ENCODE measurements around the gene TMEM178A.
"Not testable (repeated sequence)": the region's sequence is repeated elsewhere in the genome, so short reads cannot be mapped to it uniquely, and the experiment has no call there.

TMEM178A gene

GRCh38 chr2:39647104-39647765, 18.5 kb upstream of the TMEM178A start:
- DNase-seq (ENCODE audit: low read depth in 2 of 2) = no peak

- no peak for DNase-seq (ENCODE audit: low read depth in 2 of 2)
Measured at GRCh38 chr2:39648580-39648979, 17.1 kb upstream of the TMEM178A start.

GRCh38 chr2:39649511-39649910, 16.2 kb upstream of the TMEM178A start:
- DNase-seq (ENCODE audit: low read depth in 2 of 2) = no peak

GRCh38 chr2:39650468-39650867, 15.2 kb upstream of the TMEM178A start:
- no peak for DNase-seq (ENCODE audit: low read depth in 2 of 2)

GRCh38 chr2:39656215-39656614, 9.5 kb upstream of the TMEM178A start:
- not testable (repeated sequence) for DNase-seq (ENCODE audit: low read depth in 2 of 2)

GRCh38 chr2:39657287-39657937, 8.3 kb upstream of the TMEM178A start:
- no peak for DNase-seq (ENCODE audit: low read depth in 2 of 2)

GRCh38 chr2:39658371-39658770, 7.3 kb upstream of the TMEM178A start:
- DNase-seq (ENCODE audit: low read depth in 2 of 2) = no peak

- DNase-seq (ENCODE audit: low read depth in 2 of 2) = no peak
Measured at GRCh38 chr2:39659765-39660611, 5.7 kb upstream of the TMEM178A start.

GRCh38 chr2:39660612-39661236, 5.0 kb upstream of the TMEM178A start:
- no peak for DNase-seq (ENCODE audit: low read depth in 2 of 2)

- no peak for DNase-seq (ENCODE audit: low read depth in 2 of 2)
Measured at GRCh38 chr2:39661826-39662225, 3.9 kb upstream of the TMEM178A start.

- no peak for DNase-seq (ENCODE audit: low read depth in 2 of 2)
Measured at GRCh38 chr2:39663187-39663930, 2.4 kb upstream of the TMEM178A start.

- DNase-seq (ENCODE audit: low read depth in 2 of 2) = no peak
Measured at GRCh38 chr2:39664232-39664887, 1.4 kb upstream of the TMEM178A start.

GRCh38 chr2:39664888-39665591, 677 bp upstream of the TMEM178A start:
- no peak for DNase-seq (ENCODE audit: low read depth in 2 of 2)

GRCh38 chr2:39666491-39667101, 879 bp downstream of the TMEM178A start:
- DNase-seq (ENCODE audit: low read depth in 2 of 2) = no peak

- DNase-seq (ENCODE audit: low read depth in 2 of 2) = no peak
Measured at GRCh38 chr2:39667104-39667885, 1.6 kb downstream of the TMEM178A start.

GRCh38 chr2:39667886-39668276, 2.2 kb downstream of the TMEM178A start:
- no peak for DNase-seq (ENCODE audit: low read depth in 2 of 2)

GRCh38 chr2:39668576-39669080, 2.9 kb downstream of the TMEM178A start:
- no peak for DNase-seq (ENCODE audit: low read depth in 2 of 2)

GRCh38 chr2:39671604-39672003, 5.9 kb downstream of the TMEM178A start:
- no peak for DNase-seq (ENCODE audit: low read depth in 2 of 2)

GRCh38 chr2:39673018-39673417, 7.3 kb downstream of the TMEM178A start:
- DNase-seq (ENCODE audit: low read depth in 2 of 2) = no peak
